Fibroblast of skin of scalp (primary cell): ENCODE measurements around the gene A2M. TPM values are rescaled to one million over a fixed set of nuclear protein-coding genes. Genes with fewer than 3 reads are reported as not detected.
"Not testable (repeated sequence)": the region's sequence is repeated elsewhere in the genome, so short reads cannot be mapped to it uniquely, and the experiment has no call there.

Source experiments
- DNase-seq: peaks from one replicate; pipeline ENCODE4 v3.0.0-alpha.2; 2013
- polyA plus RNA-seq, 2 experiments: library from polyadenylated mRNA; unstranded; fragments of 120-200 nt; gene quantifications; one replicate each; pipeline ENCODE4 v1.2.1, GENCODE V29; 2013; ENCODE audit not compliant: insufficient read length in 2 of 2

The A2M gene
- 1.9 TPM for polyA plus RNA-seq (2013, experiment 1 of 2; ENCODE audit: insufficient read length)
- polyA plus RNA-seq (2013, experiment 2 of 2; ENCODE audit: insufficient read length), result 12.4 TPM

- DNase-seq, result no peak
Measured at GRCh38 chr12:9115731-9116559, at the start of gene A2M. Gene A2M (minus strand): TSS chr12:9115919. CDS start chr12:9115849, 70 bp downstream.

- no peak for DNase-seq
Measured at GRCh38 chr12:9163392-9163791, 47.7 kb upstream of the A2M start.

- no peak for DNase-seq
Measured at GRCh38 chr12:9156119-9156518, 40.4 kb upstream of the A2M start.

GRCh38 chr12:9149372-9149771 lies 33.7 kb upstream of the A2M start:
- DNase-seq, result no peak

- DNase-seq, result no peak
Measured at GRCh38 chr12:9148926-9149325, 33.2 kb upstream of the A2M start.

GRCh38 chr12:9147461-9147860 lies 31.7 kb upstream of the A2M start:
- DNase-seq, result no peak

- no peak for DNase-seq
Measured at GRCh38 chr12:9144730-9145106, 29.0 kb upstream of the A2M start.

GRCh38 chr12:9143929-9144729 lies 28.4 kb upstream of the A2M start:
- no peak for DNase-seq

- DNase-seq, result no peak
Measured at GRCh38 chr12:9143137-9143536, 27.4 kb upstream of the A2M start.

GRCh38 chr12:9139588-9140290 lies 24.0 kb upstream of the A2M start:
- DNase-seq, result not testable (repeated sequence)

GRCh38 chr12:9135903-9136310 lies 20.2 kb upstream of the A2M start:
- no peak for DNase-seq

- no peak for DNase-seq
Measured at GRCh38 chr12:9134981-9135628, 19.4 kb upstream of the A2M start.

GRCh38 chr12:9133216-9133916 lies 17.6 kb upstream of the A2M start:
- peak; percentile 9 for DNase-seq

- DNase-seq, result no peak
Measured at GRCh38 chr12:9132008-9132535, 16.4 kb upstream of the A2M start.

GRCh38 chr12:9130244-9130643 lies 14.5 kb upstream of the A2M start:
- DNase-seq, result no peak

GRCh38 chr12:9127936-9128663 lies 12.4 kb upstream of the A2M start:
- DNase-seq, result no peak

GRCh38 chr12:9127484-9127883 lies 11.8 kb upstream of the A2M start:
- DNase-seq, result no peak

GRCh38 chr12:9124383-9125031 lies 8.8 kb upstream of the A2M start:
- no peak for DNase-seq

GRCh38 chr12:9123781-9124382 lies 8.2 kb upstream of the A2M start:
- no peak for DNase-seq

- DNase-seq, result no peak
Measured at GRCh38 chr12:9122091-9122609, 6.4 kb upstream of the A2M start.
